Germinal center (tissue), 1 donor: ENCODE measurements around the gene PAX4.
A peak's percentile ranks its signal among the peaks of the same experiment; 100 is the strongest.
"Not testable (repeated sequence)": the region's sequence is repeated elsewhere in the genome, so short reads cannot be mapped to it uniquely, and the experiment has no call there.

Experiments
- DNase-seq: peaks from one replicate; pipeline ENCODE4 v3.0.0; 2012; ENCODE audit warnings: mixed read lengths, low spot score

Gene PAX4

GRCh38 chr7:127585044-127585953 is 32.6 kb downstream of the PAX4 start, which contains the start of gene GCC1:
TSS of gene GCC1 (minus strand) at chr7:127585596. CDS start at chr7:127585182, 414 bp downstream.
- peak; percentile 94 for DNase-seq

- no peak for DNase-seq
These were observed 33.3 kb downstream of the PAX4 start for GRCh38 chr7:127584648-127585043.

- DNase-seq = no peak
These were observed 35.6 kb downstream of the PAX4 start for GRCh38 chr7:127582361-127582760.

DNA sequence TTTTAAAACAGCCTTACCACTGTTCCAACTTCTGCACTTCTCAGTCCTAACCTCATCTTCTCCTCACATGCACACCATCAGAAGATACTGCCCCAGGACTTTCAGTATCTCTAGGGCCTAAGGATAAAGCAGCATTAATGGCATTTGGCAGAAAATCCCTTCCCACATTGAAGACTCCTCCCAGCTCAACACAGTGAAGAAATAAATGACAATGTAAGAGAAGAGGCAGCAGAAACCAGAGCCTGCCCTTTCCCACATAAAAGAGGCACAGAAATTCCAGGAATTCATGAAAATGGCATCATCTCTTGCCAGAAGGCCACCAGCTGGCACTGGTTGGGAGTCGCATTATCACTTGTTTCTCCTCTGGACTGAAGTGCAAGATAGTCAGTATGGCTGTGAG is 36.2 kb downstream of the PAX4 start:
- DNase-seq = no peak

- no peak for DNase-seq
These were observed 37.3 kb downstream of the PAX4 start for GRCh38 chr7:127580612-127581011.

GRCh38 chr7:127578711-127579275 is 39.1 kb downstream of the PAX4 start:
- DNase-seq = no peak

DNA sequence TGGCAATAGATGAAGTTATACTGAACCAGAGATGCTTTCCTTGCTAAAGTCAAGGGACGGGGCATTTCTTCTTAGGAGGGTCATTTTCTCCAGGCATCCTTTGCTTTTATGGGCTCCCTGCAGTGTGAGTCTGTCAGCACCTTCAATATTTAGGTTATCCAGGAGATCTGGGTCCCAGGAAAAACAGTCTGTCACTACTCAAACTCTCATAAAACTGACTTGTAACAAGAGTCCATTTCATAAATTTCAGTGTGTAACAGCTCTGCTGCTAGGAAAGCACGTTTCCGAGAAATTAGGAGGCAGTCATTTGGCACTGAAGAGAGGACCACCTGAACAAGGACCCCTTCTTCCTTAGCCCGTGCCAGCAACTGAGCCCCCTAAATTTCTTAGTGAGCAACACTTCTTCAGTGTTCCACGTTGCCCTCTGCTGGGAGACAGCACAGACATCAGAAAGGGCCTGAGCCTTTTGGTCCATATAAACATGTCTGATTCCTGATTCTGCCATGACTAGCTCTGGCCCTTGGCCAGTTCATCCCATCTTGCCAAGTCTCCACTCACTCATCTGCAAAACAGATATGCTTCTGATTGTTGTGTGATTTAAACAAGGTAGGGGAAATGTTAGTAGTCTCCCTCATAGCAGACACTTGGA is 39.8 kb downstream of the PAX4 start:
- no peak for DNase-seq

DNA sequence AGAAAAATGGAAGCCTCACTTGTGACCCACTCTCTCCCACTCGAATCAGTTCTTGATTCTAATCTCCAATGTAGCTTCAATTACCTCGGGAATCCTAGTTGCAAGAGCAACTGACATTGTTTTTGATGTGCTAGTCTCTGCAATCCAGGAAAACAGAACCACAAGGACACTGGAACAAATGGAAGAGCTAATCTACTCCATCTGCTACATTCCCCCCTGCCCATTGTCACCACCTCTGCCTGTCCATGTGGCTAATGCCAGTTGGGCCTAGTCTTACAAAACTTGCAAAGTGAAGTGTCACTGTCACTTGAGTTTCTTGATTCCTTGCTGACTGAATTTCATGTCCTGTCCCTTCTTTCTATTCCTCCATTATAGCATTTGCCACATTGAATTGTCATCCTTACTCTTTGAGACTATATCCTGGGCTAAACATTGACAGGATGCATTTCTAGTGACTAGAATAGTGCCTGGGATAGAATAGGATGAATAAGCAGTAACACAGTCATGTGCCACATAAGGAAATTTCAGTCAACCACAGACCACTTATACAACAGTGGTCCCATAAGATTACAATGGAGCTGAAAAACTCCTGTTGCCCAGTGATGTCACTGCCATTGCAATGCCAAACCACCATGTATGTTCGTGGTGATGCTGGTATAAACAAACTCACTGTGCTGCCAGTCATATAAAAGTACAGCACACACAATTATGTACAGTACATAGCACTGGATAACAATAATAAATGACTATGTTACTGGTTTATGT is 46.0 kb downstream of the PAX4 start:
- DNase-seq = no peak

DNA sequence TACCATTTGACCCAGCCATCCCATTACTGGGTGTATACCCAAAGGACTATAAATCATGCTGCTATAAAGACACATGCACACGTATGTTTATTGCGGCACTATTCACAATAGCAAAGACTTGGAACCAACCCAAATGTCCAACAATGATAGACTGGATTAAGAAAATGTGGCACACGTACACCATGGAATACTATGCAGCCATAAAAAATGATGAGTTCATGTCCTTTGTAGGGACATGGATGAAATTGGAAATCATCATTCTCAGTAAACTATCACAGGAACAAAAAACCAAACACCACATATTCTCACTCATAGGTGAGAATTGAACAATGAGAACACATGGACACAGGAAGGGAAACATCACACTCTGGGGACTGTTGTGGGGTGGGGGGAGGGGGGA is 49.9 kb downstream of the PAX4 start:
- not testable (repeated sequence) for DNase-seq

GRCh38 chr7:127566242-127566641 is 51.7 kb downstream of the PAX4 start:
- no peak for DNase-seq
